ENCODE data around the gene NR2F1. TPM values are rescaled to one million over a fixed set of nuclear protein-coding genes. Genes with fewer than 3 reads are reported as not detected.

The NR2F1 gene
- total and polyA plus RNA-seq, 2 donors (not counting 3 experiments of a cell fraction or from before 2014, with no cell fraction given) = 21.5 to 38.7 TPM

- peaks cover 60% of the 10 kb centered on the region for H3K79me2 ChIP-seq (ENCODE audit: control insufficient read depth, insufficient read depth, low read length)
- no peaks in the 10 kb centered on the region for H3K9me3 ChIP-seq (replicated peaks; ENCODE audit: control insufficient read depth, insufficient read depth, low read length)
- dilution Hi-C loops (cut with MboI; ENCODE audit: extremely low pct_ligation_motif_present, low sequenced_read_pairs) (no loop called here), intact Hi-C loops (cut with micrococcal nuclease) (loop anchor here (1.0 to 10.0 kb wide), 9 partner anchors 70 to 1275 kb away; no protein-coding TSS in a partner anchor)
- H3K9me1 ChIP-seq (replicated peaks; ENCODE audit: control insufficient read depth, extremely low read depth, insufficient read depth, low read length) = no peaks in the 10 kb centered on the region
- peaks cover 24% of the 10 kb centered on the region for H3K4me1 ChIP-seq (ENCODE audit: control insufficient read depth, extremely low read depth, insufficient read depth, low read length)
- peak; percentile 63 for DNase-seq (ENCODE audit: low read depth, low spot score)
- H4K20me1 ChIP-seq (replicated peaks; ENCODE audit: control insufficient read depth, extremely low read depth, insufficient read depth, low read length) = no peaks in the 10 kb centered on the region
- H3K27me3 ChIP-seq (ENCODE audit: control insufficient read depth in 2 of 2, insufficient read depth in 2 of 2, low read length in 2 of 2) = no peaks in the 10 kb centered on the region
- FAIRE-seq = no peak
- peak overlapping the region; percentile 7 for H2AFZ ChIP-seq (ENCODE audit: low read depth, low read length)
- ChIA-PET POLR2A (no interaction called here), CTCF (interaction anchor here (0.7 to 5.8 kb wide), 5 partner anchors 25 to 237 kb away, joined by 4 to 79 read pairs (median 8); no protein-coding TSS in a partner anchor)
- H3K9ac ChIP-seq (replicated peaks; ENCODE audit: extremely low read depth, insufficient read depth, low read length) = peak overlapping the region; percentile 95
- H3K4me2 ChIP-seq (ENCODE audit: insufficient read depth, low read length) = peak overlapping the region; percentile 96
- TF ChIP-seq EZH2 (IDR thresholded peaks at IDR 0.05; ENCODE audit: borderline replicate concordance, low read depth, low read length, severe bottlenecking) (no peak), POLR2AphosphoS5 (IDR thresholded peaks at IDR 0.05; ENCODE audit: insufficient read depth, low read depth, low read length) (no peak), GATA2 (IDR thresholded peaks at IDR 0.05; ENCODE audit: insufficient read depth, insufficient read length, low read depth, low read length) (no peak), MYC (IDR thresholded peaks at IDR 0.05; ENCODE audit: low read depth, low read length) (no peak), MAX (IDR thresholded peaks at IDR 0.05; ENCODE audit: insufficient read depth, insufficient read length) (no peak), FOS (IDR thresholded peaks at IDR 0.05; ENCODE audit: borderline replicate concordance, insufficient read depth, low read length) (no peak), JUN (IDR thresholded peaks at IDR 0.05; ENCODE audit: borderline replicate concordance, insufficient read depth, insufficient read length, low read depth) (no peak), CTCF (IDR thresholded peaks at IDR 0.05; ENCODE audit: extremely low read depth in 1 of 2, insufficient read depth in 1 of 2, low read depth in 1 of 2, low read length in 2 of 2) (no peak), POLR2A (IDR thresholded peaks at IDR 0.05; ENCODE audit: low read depth, low read length) (no peak)
- H3K36me3 ChIP-seq (ENCODE audit: control insufficient read depth in 2 of 2, extremely low read depth in 1 of 2, insufficient read depth in 2 of 2, low read length in 2 of 2) = no peaks in the 10 kb centered on the region
- peak overlapping the region; percentile 66 to 93 (median 76) for H3K4me3 ChIP-seq (replicated peaks in 1 of 3; ENCODE audit: insufficient read depth in 1 of 3, low read depth in 1 of 3, low read length in 3 of 3)
- H3K27ac ChIP-seq (ENCODE audit: insufficient read depth, low read depth, low read length) = peak overlapping the region; percentile 86
- TSS peak; percentile 6 for BruUV-seq (replicated peaks)
Observed at GRCh38 chr5:93582167-93582462, 907 bp upstream of the NR2F1 start.
